Thymus (tissue), 11 donors: Measurements from ENCODE around the gene SPATA17. TPM values are rescaled to one million over a fixed set of nuclear protein-coding genes. Genes with fewer than 3 reads are reported as not detected.

Experiments
- DNase-seq, 9 donors: peaks; one replicate each; pipeline ENCODE4 v3.0.0-alpha.2; 2013; ENCODE audit warnings: low spot score in 9 of 9, low read depth in 6 of 9, missing footprints in 1 of 9
- H3K27ac ChIP-seq, 2 donors: one replicate each; pipeline ENCODE4 v1.5.1; 2013; ENCODE audit warnings: control low read depth in 1 of 2, low read depth in 1 of 2, low read length in 1 of 2, mild to moderate bottlenecking in 1 of 2, moderate library complexity in 1 of 2
- H3K27me3 ChIP-seq, 2 donors: one replicate each; pipeline ENCODE4 v1.5.1; 2013; ENCODE audit warnings: low read length in 1 of 2; ENCODE audit not compliant: control insufficient read depth in 2 of 2, insufficient read depth in 1 of 2
- H3K36me3 ChIP-seq, 2 donors: one replicate each; pipeline ENCODE4 v1.5.1; 2013; ENCODE audit warnings: low read length in 1 of 2, mild to moderate bottlenecking in 1 of 2, moderate library complexity in 1 of 2; ENCODE audit not compliant: control insufficient read depth in 2 of 2, insufficient read depth in 2 of 2
- H3K4me1 ChIP-seq, 2 donors: one replicate each; pipeline ENCODE4 v1.5.1; 2013; ENCODE audit warnings: low read length in 2 of 2; ENCODE audit not compliant: control insufficient read depth in 2 of 2, insufficient read depth in 2 of 2
- H3K4me3 ChIP-seq, 2 donors: one replicate each; pipeline ENCODE4 v1.5.1; 2013; ENCODE audit warnings: low read length in 2 of 2, control low read depth in 1 of 2, mild to moderate bottlenecking in 1 of 2
- H3K9me3 ChIP-seq, 2 donors: one replicate each; pipeline ENCODE4 v1.5.1; 2013; ENCODE audit warnings: low read length in 1 of 2, mild to moderate bottlenecking in 1 of 2; ENCODE audit not compliant: control insufficient read depth in 2 of 2, insufficient read depth in 1 of 2
- WGBS: extraction: QIAGEN DNeasy Blood & Tissue Kit; methylation state at CpG from one replicate; pipeline ENCODE4 v1.1.7; 2013; 5-methylcytosine and 5-hydroxymethylcytosine counted together
- polyA plus RNA-seq: library from polyadenylated mRNA; stranded (reverse); fragments of 200-250 nt; gene quantifications from one replicate; pipeline ENCODE4 v1.2.3, GENCODE V29; 2013
- total RNA-seq: library from RNA; stranded (reverse); fragments of 120-200 nt; gene quantifications from one replicate; pipeline ENCODE4 v1.2.4, GENCODE V29; 2013
- donor health status: healthy.

The SPATA17 gene
- total and polyA plus RNA-seq, 2 donors, result 0.46 to 0.57 TPM

DNA sequence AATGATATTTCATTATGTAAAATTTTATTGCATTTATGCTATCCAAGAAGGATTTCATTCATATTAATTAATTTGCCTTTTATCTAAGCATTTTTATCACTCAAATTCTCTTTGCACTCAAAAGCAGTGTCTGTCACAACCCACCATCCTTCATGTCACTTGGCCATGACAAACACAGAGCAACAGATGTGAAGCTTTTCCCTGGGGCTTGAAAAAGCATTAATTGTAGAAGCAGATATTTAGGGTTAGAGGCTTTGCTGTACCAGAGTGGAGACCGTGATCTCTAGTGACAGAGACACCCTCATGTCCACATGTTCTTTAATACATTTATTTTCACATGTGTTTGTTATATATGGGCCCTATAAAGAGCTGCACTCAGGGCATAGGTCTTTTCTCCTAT, 230.5 kb downstream of the SPATA17 start:
- 77% methylated on average over 1 of the region's 1 CpG for WGBS
- Histone ChIP-seq H3K27me3 (no peaks in the 10 kb centered on the region), H3K9me3 (no peaks in the 10 kb centered on the region), H3K4me3 (no peak overlapping the region), H3K27ac (no peak overlapping the region), H3K36me3 (no peaks in the 10 kb centered on the region), H3K4me1 (no peaks in the 10 kb centered on the region)
- no peak for DNase-seq

DNA sequence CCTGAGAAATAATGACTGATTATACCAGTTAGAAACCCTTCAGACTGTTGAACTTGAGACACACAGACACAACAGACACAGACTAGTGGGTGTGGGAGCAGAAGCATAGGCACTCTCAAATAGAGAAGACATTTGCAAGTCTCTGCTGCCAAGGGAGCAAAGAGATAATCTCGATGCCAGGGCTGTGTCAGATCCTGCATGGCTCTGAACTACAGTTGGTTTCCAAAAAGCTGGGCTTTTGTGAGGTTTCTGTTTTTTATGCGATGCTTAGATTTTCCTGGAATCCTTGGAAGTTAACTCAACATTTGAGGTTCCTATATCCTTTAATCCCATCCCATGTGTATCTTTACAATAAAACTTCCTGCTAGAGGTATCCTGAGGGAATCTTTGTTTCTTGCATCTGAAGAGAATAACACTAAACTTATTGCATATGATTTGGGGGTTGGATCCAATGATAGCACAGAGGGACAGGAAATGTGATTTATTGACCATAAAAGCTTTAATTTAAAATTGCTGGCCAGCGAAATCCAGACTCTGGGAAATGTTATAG, 236.4 kb downstream of the SPATA17 start:
- DNase-seq, result no peak
- Histone ChIP-seq H3K27ac (no peak overlapping the region), H3K9me3 (no peaks in the 10 kb centered on the region), H3K27me3 (no peaks in the 10 kb centered on the region), H3K4me3 (no peak overlapping the region), H3K36me3 (no peaks in the 10 kb centered on the region), H3K4me1 (no peaks in the 10 kb centered on the region)
- WGBS, result 84% methylated on average over 3 of the region's 3 CpGs

DNA sequence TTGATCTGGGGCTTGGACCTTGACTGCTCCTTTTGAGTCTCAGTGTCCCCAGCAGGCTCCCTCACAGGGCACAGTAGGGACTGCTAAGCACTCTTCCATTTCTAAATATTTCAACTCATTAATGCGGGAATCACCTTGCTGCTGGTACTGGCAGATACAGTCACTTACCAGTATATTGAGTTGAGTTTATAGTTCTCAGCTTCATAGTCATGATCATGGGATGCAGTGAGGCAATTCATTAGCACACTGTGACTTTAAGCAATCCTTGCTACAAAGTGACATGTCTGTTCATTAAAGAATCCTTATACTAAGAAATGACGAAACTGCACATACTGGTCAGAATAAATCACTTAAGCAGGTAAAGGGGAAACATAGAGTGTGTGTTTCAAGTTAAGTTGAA, 240.8 kb downstream of the SPATA17 start:
- Histone ChIP-seq H3K27me3 (no peaks in the 10 kb centered on the region), H3K9me3 (no peaks in the 10 kb centered on the region), H3K27ac (no peak overlapping the region), H3K4me1 (no peaks in the 10 kb centered on the region), H3K4me3 (no peak overlapping the region), H3K36me3 (no peaks in the 10 kb centered on the region)
- no peak for DNase-seq
- WGBS, result 96% methylated on average over 2 of the region's 2 CpGs

DNA sequence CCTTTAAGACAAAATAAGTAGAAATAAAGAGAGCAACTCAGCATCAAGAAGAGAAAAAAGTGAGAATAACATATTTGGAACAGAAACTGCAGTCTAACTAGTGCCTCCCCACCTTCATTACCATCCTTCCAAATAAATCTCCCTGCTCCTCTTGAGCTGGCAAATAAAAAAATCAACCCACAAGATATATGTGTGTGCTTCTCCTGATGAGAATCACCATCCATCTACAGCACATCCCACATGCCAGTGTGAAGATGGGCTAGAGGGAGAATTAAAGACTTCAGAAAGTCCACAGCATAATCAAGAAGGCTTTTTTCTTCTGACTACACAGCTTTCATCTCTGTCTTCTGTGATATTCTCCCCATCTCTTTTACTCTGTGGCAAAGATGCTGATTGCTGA, 244.1 kb downstream of the SPATA17 start:
- H3K4me3 ChIP-seq, result no peak overlapping the region
- no peaks in the 10 kb centered on the region for H3K4me1 ChIP-seq
- no peaks in the 10 kb centered on the region for H3K9me3 ChIP-seq
- no peak overlapping the region for H3K27ac ChIP-seq
- no peaks in the 10 kb centered on the region for H3K27me3 ChIP-seq
- no peaks in the 10 kb centered on the region for H3K36me3 ChIP-seq
- no peak for DNase-seq

DNA sequence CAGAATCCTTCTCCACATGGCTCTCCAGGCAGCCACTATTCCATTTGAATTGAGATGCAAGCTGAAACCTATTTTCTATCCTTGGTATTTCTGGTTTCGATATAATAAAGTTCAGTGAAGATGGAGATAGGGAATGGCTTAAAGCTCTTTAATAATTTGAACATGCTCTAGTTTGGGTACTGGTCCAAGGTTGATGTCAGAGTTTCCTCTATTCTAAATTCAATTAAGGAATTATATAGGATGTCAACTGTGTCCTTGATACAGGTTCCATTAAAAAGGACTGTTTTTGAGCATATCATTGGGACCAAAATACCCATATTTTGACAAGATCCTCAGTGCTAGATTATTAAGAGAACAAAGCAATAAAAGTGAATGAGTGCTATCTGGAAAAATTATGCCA, 245.3 kb downstream of the SPATA17 start:
- H3K4me1 ChIP-seq, result no peaks in the 10 kb centered on the region
- H3K4me3 ChIP-seq, result no peak overlapping the region
- no peak overlapping the region for H3K27ac ChIP-seq
- H3K9me3 ChIP-seq, result no peaks in the 10 kb centered on the region
- no peaks in the 10 kb centered on the region for H3K27me3 ChIP-seq
- no peaks in the 10 kb centered on the region for H3K36me3 ChIP-seq
- 98% methylated on average over 1 of the region's 1 CpG for WGBS
- no peak for DNase-seq

DNA sequence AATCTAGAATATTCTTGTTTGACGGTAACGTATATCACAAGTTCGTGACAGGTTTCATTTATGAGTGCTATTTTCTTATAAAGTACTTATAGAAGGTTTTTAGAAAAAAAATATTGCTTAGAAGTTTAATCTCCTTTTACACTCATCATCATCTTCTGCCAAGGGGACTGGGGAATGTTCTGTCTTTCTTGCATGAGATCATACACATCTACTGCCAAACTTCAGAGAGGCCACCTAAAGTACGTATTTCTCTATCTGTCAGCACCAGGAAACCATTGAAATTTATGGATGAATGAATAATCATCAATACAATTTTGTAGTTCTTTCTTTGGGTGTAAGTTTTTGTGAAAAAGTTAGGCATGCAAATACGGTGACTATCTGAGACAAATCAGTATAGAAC, 245.8 kb downstream of the SPATA17 start:
- Histone ChIP-seq H3K9me3 (no peaks in the 10 kb centered on the region), H3K36me3 (no peaks in the 10 kb centered on the region), H3K4me3 (no peak overlapping the region), H3K27ac (no peak overlapping the region), H3K27me3 (no peaks in the 10 kb centered on the region), H3K4me1 (no peaks in the 10 kb centered on the region)
- WGBS, result 91% methylated on average over 5 of the region's 5 CpGs
- no peak for DNase-seq

DNA sequence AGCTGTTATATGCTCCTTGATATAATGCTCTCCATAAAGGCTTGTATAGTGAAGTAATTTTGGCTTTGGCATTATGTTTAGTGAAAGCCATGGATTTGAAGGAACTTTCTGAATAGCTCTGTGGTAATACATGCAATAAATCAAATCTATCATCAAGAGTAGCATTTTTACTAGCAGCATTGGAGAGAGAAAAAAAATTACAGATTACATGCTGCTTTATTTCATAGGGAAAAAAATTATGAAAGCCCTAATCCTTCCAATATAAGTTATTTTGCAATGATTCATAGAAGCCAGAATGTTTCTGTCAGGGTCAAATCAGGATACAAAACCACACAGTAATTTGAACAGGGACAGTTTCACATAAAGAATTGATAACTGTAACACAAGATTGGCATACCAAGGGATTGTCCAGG, 250.0 kb downstream of the SPATA17 start:
- Histone ChIP-seq H3K27ac (no peak overlapping the region), H3K4me1 (no peaks in the 10 kb centered on the region), H3K9me3 (no peaks in the 10 kb centered on the region), H3K36me3 (no peaks in the 10 kb centered on the region), H3K27me3 (no peaks in the 10 kb centered on the region), H3K4me3 (no peak overlapping the region)
- no peak for DNase-seq

DNA sequence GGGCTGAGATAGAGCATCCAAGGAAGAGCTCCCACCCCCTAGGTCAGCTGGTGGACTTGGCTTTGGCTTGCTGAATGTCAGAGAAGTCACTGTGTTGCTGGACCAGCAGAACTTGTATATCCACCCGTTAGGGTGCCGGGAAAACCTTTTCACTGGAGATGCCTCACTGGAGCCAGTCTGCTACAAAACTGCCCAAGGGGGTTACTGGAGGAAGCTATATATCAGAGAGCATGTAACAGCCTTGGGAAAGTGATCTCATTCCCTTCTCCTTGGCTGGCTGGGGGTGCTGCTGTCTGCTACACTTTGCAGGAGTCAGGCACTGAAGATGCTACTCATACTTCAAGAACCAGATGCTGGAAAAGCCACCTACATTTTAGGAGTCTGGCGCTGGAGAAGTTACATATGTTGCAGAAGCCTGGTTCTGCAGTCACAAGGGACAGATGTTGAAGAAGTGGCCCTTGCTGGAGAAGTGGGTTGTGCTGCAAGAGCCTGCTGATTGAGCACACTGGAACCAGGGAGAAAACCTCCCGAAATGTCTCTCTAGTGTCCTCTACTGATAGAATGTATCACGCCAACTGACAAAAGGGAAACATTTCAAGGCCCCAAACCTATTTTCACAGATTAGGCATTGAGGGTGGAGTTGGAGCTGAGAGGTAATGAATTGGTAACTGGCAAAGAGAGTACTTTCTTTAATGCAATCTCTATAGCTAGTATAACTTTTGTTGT, 250.6 kb downstream of the SPATA17 start:
- no peaks in the 10 kb centered on the region for H3K9me3 ChIP-seq
- H3K4me3 ChIP-seq, result no peak overlapping the region
- no peaks in the 10 kb centered on the region for H3K27me3 ChIP-seq
- 89% methylated on average over 5 of the region's 5 CpGs for WGBS
- no peaks in the 10 kb centered on the region for H3K36me3 ChIP-seq
- no peaks in the 10 kb centered on the region for H3K4me1 ChIP-seq
- DNase-seq, result no peak
- no peak overlapping the region for H3K27ac ChIP-seq

DNA sequence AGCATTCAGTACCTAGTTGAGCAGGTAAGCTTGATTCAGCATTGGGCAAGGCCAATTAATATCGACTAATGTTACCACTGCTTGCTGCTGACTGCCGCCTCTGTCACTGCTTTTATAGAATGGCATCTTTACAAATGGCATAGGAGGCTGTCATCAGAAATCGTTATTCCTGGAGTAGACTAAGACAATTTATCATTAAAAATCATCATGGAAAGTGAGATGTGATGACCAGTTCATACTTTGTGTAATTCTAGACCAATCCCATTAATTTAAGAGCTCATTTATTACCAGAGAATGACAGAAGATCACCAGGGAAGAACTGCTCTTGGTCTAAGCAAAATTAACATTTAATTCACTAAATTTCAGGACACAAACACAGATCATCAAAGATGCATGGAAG, 254.0 kb downstream of the SPATA17 start:
- no peak overlapping the region for H3K27ac ChIP-seq
- no peaks in the 10 kb centered on the region for H3K36me3 ChIP-seq
- H3K27me3 ChIP-seq, result no peaks in the 10 kb centered on the region
- H3K9me3 ChIP-seq, result no peaks in the 10 kb centered on the region
- no peak for DNase-seq
- H3K4me3 ChIP-seq, result no peak overlapping the region
- 85% methylated on average over 3 of the region's 3 CpGs for WGBS
- H3K4me1 ChIP-seq, result no peaks in the 10 kb centered on the region
